Hepatocyte (in vitro differentiated cells): Measurements from ENCODE around the gene RTN4IP1.

Source experiments
- CTCF ChIP-seq: fragments of 200-600 bp; sonication (generic); IDR thresholded peaks from 2 replicates; pipeline ENCODE4 v1.5.1; 2016; ENCODE audit warnings: antibody characterized with exemption, mild to moderate bottlenecking; ENCODE audit not compliant: poor library complexity
- EZH2 ChIP-seq: fragments of 200-600 bp; sonication (generic); IDR thresholded peaks from 2 replicates; pipeline ENCODE4 v1.6.1; 2016; ENCODE audit warnings: antibody characterized with exemption, mild to moderate bottlenecking, borderline replicate concordance
- EZH2phosphoT487 ChIP-seq: fragments of 200-600 bp; sonication (generic); IDR thresholded peaks from one replicate; pipeline ENCODE4 v1.6.1; 2018; ENCODE audit warnings: antibody characterized with exemption, mild to moderate bottlenecking, low read depth, moderate library complexity; ENCODE audit not compliant: unreplicated experiment, severe bottlenecking

- TF ChIP-seq CTCF: no peak
- TF ChIP-seq EZH2phosphoT487: no peak
- TF ChIP-seq EZH2: no peak
Observed at GRCh38 chr6:106659859-106660258, 30.6 kb upstream of the RTN4IP1 start.
